WTC11 (cell line): ENCODE results near the gene SNRPA. TPM values are rescaled to one million over a fixed set of nuclear protein-coding genes. Genes with fewer than 3 reads are reported as not detected.

ENCODE experiments used
- ATAC-seq: fragments of 200-7000 bp; cut with Tn5 transposase; 2 replicates; pipeline ENCODE4 v1.10.0; 2021; ENCODE audit warnings: mild to moderate bottlenecking, moderate library complexity
- CTCF ChIA-PET: fragments of 300-600 bp; sonication (Branson Sonifier 250); formaldehyde crosslinking; loops from one replicate; lab custom pipeline; 2021; ENCODE audit warnings: antibody characterized with exemption; lab: Charles Lee
- POLR2A ChIA-PET: fragments of 350-600 bp; sonication (Branson Sonifier 250); formaldehyde crosslinking; loops from one replicate; lab custom pipeline; 2021; ENCODE audit warnings: antibody characterized with exemption; lab: Charles Lee
- DNase-seq: peaks from one replicate; pipeline ENCODE4 v3.0.0; 2021; ENCODE audit warnings: low spot score
- H3K27ac Mint-ChIP-seq: 2 replicates; pipeline ENCODE4 v1.8.0; 2021; ENCODE audit warnings: mixed read lengths
- H3K27me3 Mint-ChIP-seq: 2 replicates; pipeline ENCODE4 v1.8.0; 2021; ENCODE audit warnings: low read depth, mild to moderate bottlenecking, moderate library complexity, mixed read lengths
- H3K36me3 Mint-ChIP-seq: 2 replicates; pipeline ENCODE4 v1.8.0; 2021; ENCODE audit warnings: mixed read lengths
- H3K4me1 Mint-ChIP-seq: 2 replicates; pipeline ENCODE4 v1.8.0; 2022; ENCODE audit warnings: mixed read lengths
- H3K4me3 Mint-ChIP-seq: 2 replicates; pipeline ENCODE4 v1.8.0; 2021; ENCODE audit warnings: mild to moderate bottlenecking, moderate library complexity, mixed read lengths
- H3K9me3 Mint-ChIP-seq: 2 replicates; pipeline ENCODE4 v1.8.0; 2021; ENCODE audit warnings: mixed read lengths
- AR ChIP-seq: fragments of 250-450 bp; sonication (Bioruptor Pico); IDR thresholded peaks from 2 replicates; pipeline ENCODE4 v1.9.0; 2021; ENCODE audit warnings: mild to moderate bottlenecking
- CREB1 ChIP-seq: sonication (generic); formaldehyde crosslinking; IDR thresholded peaks from 2 replicates; pipeline ENCODE4 v1.8.0; 2023; ENCODE audit warnings: mild to moderate bottlenecking, missing genetic modification reagents
- E2F5 ChIP-seq: sonication (generic); formaldehyde crosslinking; IDR thresholded peaks from 2 replicates; pipeline ENCODE4 v1.8.1; 2022; ENCODE audit warnings: mild to moderate bottlenecking, moderate library complexity, missing genetic modification reagents
- ERG ChIP-seq: fragments of 250-450 bp; sonication (Bioruptor Pico); IDR thresholded peaks from 2 replicates; pipeline ENCODE4 v1.8.0; 2021; ENCODE audit warnings: mild to moderate bottlenecking
- ESRRA ChIP-seq: sonication (generic); formaldehyde crosslinking; IDR thresholded peaks from 2 replicates; pipeline ENCODE4 v1.8.1; 2022; ENCODE audit warnings: mild to moderate bottlenecking, missing genetic modification reagents, borderline replicate concordance
- FOXP4 ChIP-seq: sonication (generic); formaldehyde crosslinking; IDR thresholded peaks from 2 replicates; pipeline ENCODE4 v1.8.0; 2022; ENCODE audit warnings: mild to moderate bottlenecking, missing genetic modification reagents
- GABPB1 ChIP-seq: sonication (generic); formaldehyde crosslinking; IDR thresholded peaks from 2 replicates; pipeline ENCODE4 v1.8.1; 2023; ENCODE audit warnings: mild to moderate bottlenecking, missing genetic modification reagents
- HMGA2 ChIP-seq: fragments of 250-450 bp; sonication (Bioruptor Pico); IDR thresholded peaks from 2 replicates; pipeline ENCODE4 v1.4.0; 2021; ENCODE audit warnings: mild to moderate bottlenecking, moderate library complexity
- HMGXB4 ChIP-seq: sonication (generic); formaldehyde crosslinking; IDR thresholded peaks from 2 replicates; pipeline ENCODE4 v1.8.1; 2023; ENCODE audit warnings: mild to moderate bottlenecking, moderate library complexity, missing genetic modification reagents
- IRF1 ChIP-seq: sonication (generic); formaldehyde crosslinking; IDR thresholded peaks from 2 replicates; pipeline ENCODE4 v1.8.0; 2023; ENCODE audit warnings: missing genetic modification reagents
- IRF2 ChIP-seq: sonication (generic); formaldehyde crosslinking; IDR thresholded peaks from 2 replicates; pipeline ENCODE4 v1.8.0; 2022; ENCODE audit warnings: low read depth, missing genetic modification reagents, borderline replicate concordance
- MXD4 ChIP-seq: fragments of 250-450 bp; sonication (Bioruptor Pico); IDR thresholded peaks from 2 replicates; pipeline ENCODE4 v1.8.0; 2021; ENCODE audit warnings: mild to moderate bottlenecking, moderate library complexity, borderline replicate concordance
- MYBL2 ChIP-seq: sonication (generic); formaldehyde crosslinking; IDR thresholded peaks from 2 replicates; pipeline ENCODE4 v1.8.1; 2023; ENCODE audit warnings: mild to moderate bottlenecking, moderate library complexity, missing genetic modification reagents
- SP1 ChIP-seq: sonication (generic); formaldehyde crosslinking; conservative IDR thresholded peaks from 2 replicates; pipeline ENCODE4 v1.8.1; 2022; ENCODE audit warnings: missing genetic modification reagents
- TEAD1 ChIP-seq: sonication (generic); formaldehyde crosslinking; IDR thresholded peaks from 2 replicates; pipeline ENCODE4 v1.8.0; 2022; ENCODE audit warnings: mild to moderate bottlenecking, missing genetic modification reagents
- TEAD4 ChIP-seq: sonication (generic); formaldehyde crosslinking; IDR thresholded peaks from 2 replicates; pipeline ENCODE4 v1.8.0; 2022; ENCODE audit warnings: mild to moderate bottlenecking, missing genetic modification reagents
- TP53 ChIP-seq: sonication (generic); formaldehyde crosslinking; IDR thresholded peaks from 2 replicates; pipeline ENCODE4 v1.8.1; 2023; ENCODE audit warnings: mild to moderate bottlenecking, missing genetic modification reagents
- ZNF263 ChIP-seq: sonication (generic); formaldehyde crosslinking; IDR thresholded peaks from 2 replicates; pipeline ENCODE4 v1.8.1; 2022; ENCODE audit warnings: low read depth, mild to moderate bottlenecking, moderate library complexity, missing genetic modification reagents
- ZNF423 ChIP-seq: fragments of 250-450 bp; sonication (Bioruptor Pico); IDR thresholded peaks from 2 replicates; pipeline ENCODE4 v2.1.2; 2022; ENCODE audit warnings: mild to moderate bottlenecking, moderate library complexity
- total RNA-seq: library from RNA; stranded (reverse); gene quantifications from 3 replicates; pipeline ENCODE4 v1.2.3, GENCODE V29; 2021

The SNRPA gene
- total RNA-seq, 1 experiment from 2014 or later: 227 TPM

GRCh38 chr19:40755248-40755624 is 4.2 kb downstream of the SNRPA start (continued):
- TF ChIP-seq TP53 (CRISPR knock-in tag): no peak
- no peak for TF ChIP-seq MYBL2 (CRISPR knock-in tag)
- no peak for TF ChIP-seq ZNF263 (CRISPR knock-in tag)
- no peak for TF ChIP-seq TEAD1 (CRISPR knock-in tag)
- no peak for TF ChIP-seq ESRRA (CRISPR knock-in tag)

- peaks cover 77% of the 10 kb centered on the region for H3K36me3 Mint-ChIP-seq
- ATAC-seq (no peak), DNase-seq (no peak)
- TF ChIP-seq SP1 (CRISPR knock-in tag): no peak
- TF ChIP-seq GABPB1 (CRISPR knock-in tag): no peak
- TF ChIP-seq ZNF423 (CRISPR knock-in tag): no peak
- TF ChIP-seq TP53 (CRISPR knock-in tag): no peak
- TF ChIP-seq HMGA2: no peak
- TF ChIP-seq, all 79 proteins: peak for 0
- H3K4me3 Mint-ChIP-seq: no peak overlapping the region
- peak overlapping the region; percentile 86 for H3K27ac Mint-ChIP-seq
- peaks cover 29% of the 10 kb centered on the region for H3K4me1 Mint-ChIP-seq
- ChIA-PET CTCF (interaction anchor here (1.1 to 1.5 kb wide), 2 partner anchors 22 to 53 kb away, joined by 3 to 6 read pairs; partner anchors contain the start of gene RAB4B), POLR2A (interaction anchor here (0.7 to 1.0 kb wide), 2 partner anchors 16 to 23 kb away, joined by 5 read pairs; partner anchors contain the start of gene RAB4B)
- no peaks in the 10 kb centered on the region for H3K9me3 Mint-ChIP-seq
- no peaks in the 10 kb centered on the region for H3K27me3 Mint-ChIP-seq
Measured at GRCh38 chr19:40755791-40756190, 4.8 kb downstream of the SNRPA start.

GRCh38 chr19:40756502-40757110 is 5.6 kb downstream of the SNRPA start:
- peak; percentile 9; the same call in 1 of the 2 replicates for TF ChIP-seq ERG
- TF ChIP-seq CREB1 (CRISPR knock-in tag): no peak
- TF ChIP-seq AR (CRISPR knock-in tag): no peak
- POLR2A ChIA-PET: interaction anchor here (0.7 kb wide), 1 partner anchor 16 kb away, joined by 5 read pairs; no protein-coding TSS in a partner anchor
- Mint-ChIP-seq H3K36me3 (peaks cover 79% of the 10 kb centered on the region), H3K4me3 (peak overlapping the region; percentile 14), H3K4me1 (peaks cover 29% of the 10 kb centered on the region), H3K27me3 (no peaks in the 10 kb centered on the region), H3K27ac (peak overlapping the region; percentile 85), H3K9me3 (no peaks in the 10 kb centered on the region)
- DNase-seq (no peak), ATAC-seq (no peak)
- CTCF ChIA-PET: interaction anchor here (1.1 to 2.3 kb wide), 4 partner anchors 21 to 54 kb away, joined by 3 to 7 read pairs (median 4); partner anchors contain the start of genes EGLN2 and RAB4B

- H3K36me3 Mint-ChIP-seq: peaks cover 83% of the 10 kb centered on the region
- H3K27me3 Mint-ChIP-seq: no peaks in the 10 kb centered on the region
- no peak overlapping the region for H3K4me3 Mint-ChIP-seq
- no peaks in the 10 kb centered on the region for H3K9me3 Mint-ChIP-seq
- ChIA-PET CTCF (interaction anchor here (2.3 kb wide), 1 partner anchor 48 kb away, joined by 7 read pairs; no protein-coding TSS in a partner anchor), POLR2A (interaction anchor here (1.9 kb wide), 1 partner anchor 19 kb away, joined by 6 read pairs; the partner anchor contains the start of gene RAB4B)
- DNase-seq: no peak
- H3K4me1 Mint-ChIP-seq: peaks cover 18% of the 10 kb centered on the region
- H3K27ac Mint-ChIP-seq: no peak overlapping the region; the same call in 1 of the 2 replicates
- ATAC-seq: no peak
- TF ChIP-seq MYBL2 (CRISPR knock-in tag) (no peak), IRF2 (CRISPR knock-in tag) (no peak), FOXP4 (CRISPR knock-in tag) (no peak), E2F5 (CRISPR knock-in tag) (no peak), HMGXB4 (CRISPR knock-in tag) (no peak), HMGA2 (no peak), ZNF263 (CRISPR knock-in tag) (no peak), IRF1 (no peak), MXD4 (CRISPR knock-in tag) (no peak), TEAD4 (CRISPR knock-in tag) (no peak)
Measured at GRCh38 chr19:40758491-40758890, 7.5 kb downstream of the SNRPA start.
